OCI-LY1 (cell line): ENCODE results near the gene FBXW7.

Source experiments
- EZH2 ChIP-seq: fragments of 200-600 bp; sonication (generic), shearing (Covaris generic); IDR thresholded peaks from 2 replicates; pipeline ENCODE4 v1.8.0; 2017; ENCODE audit warnings: borderline replicate concordance, mixed run types, mild to moderate bottlenecking, antibody characterized with exemption, low read length, moderate library complexity, mixed read lengths
- TF ChIP-seq, protein P1 (sequence below): fragments of 200-600 bp; sonication (generic), shearing (Covaris generic); IDR thresholded peaks from 2 replicates; pipeline ENCODE4 v1.5.1; 2017; ENCODE audit warnings: mild to moderate bottlenecking, antibody characterized with exemption, low read length, moderate library complexity, mixed read lengths

DNA sequence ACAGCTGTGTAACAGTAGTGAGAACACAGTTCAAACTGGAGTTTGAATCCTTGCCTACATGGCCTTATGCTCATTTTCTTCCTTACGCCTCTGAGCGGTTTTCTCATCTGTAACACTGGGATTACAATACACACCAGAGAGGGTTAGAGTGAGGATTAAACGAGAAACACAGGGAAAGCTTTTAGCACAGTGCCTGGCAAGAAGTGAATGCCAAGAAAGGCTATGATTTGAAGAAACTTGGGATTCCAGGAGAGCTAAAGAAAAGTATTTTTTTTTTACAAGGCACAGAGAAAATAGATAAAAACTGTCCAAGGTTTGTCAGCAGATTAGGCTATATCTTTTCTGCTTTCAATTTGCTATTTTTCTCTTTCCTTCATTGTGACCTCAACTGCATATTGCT is 246.4 kb downstream of the FBXW7 start:
- TF ChIP-seq, protein P1, sequence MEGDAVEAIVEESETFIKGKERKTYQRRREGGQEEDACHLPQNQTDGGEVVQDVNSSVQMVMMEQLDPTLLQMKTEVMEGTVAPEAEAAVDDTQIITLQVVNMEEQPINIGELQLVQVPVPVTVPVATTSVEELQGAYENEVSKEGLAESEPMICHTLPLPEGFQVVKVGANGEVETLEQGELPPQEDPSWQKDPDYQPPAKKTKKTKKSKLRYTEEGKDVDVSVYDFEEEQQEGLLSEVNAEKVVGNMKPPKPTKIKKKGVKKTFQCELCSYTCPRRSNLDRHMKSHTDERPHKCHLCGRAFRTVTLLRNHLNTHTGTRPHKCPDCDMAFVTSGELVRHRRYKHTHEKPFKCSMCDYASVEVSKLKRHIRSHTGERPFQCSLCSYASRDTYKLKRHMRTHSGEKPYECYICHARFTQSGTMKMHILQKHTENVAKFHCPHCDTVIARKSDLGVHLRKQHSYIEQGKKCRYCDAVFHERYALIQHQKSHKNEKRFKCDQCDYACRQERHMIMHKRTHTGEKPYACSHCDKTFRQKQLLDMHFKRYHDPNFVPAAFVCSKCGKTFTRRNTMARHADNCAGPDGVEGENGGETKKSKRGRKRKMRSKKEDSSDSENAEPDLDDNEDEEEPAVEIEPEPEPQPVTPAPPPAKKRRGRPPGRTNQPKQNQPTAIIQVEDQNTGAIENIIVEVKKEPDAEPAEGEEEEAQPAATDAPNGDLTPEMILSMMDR: no peak
- TF ChIP-seq EZH2: no peak
